Retinal pigment epithelial cell (primary cell): ENCODE data around the gene KRT74.

ENCODE experiments used
- DNase-seq: peaks from one replicate; pipeline ENCODE4 v3.0.0-alpha.2; 2010; ENCODE audit warnings: low read depth
- H3K4me3 ChIP-seq: 2 replicates; pipeline ENCODE4 v1.5.1; 2011; ENCODE audit warnings: mild to moderate bottlenecking, low read length, control low read depth, moderate library complexity
- CTCF ChIP-seq: conservative IDR thresholded peaks from 2 replicates; pipeline ENCODE4 v1.5.1; 2011; ENCODE audit warnings: low read depth, low read length, control low read depth, inconsistent platforms

The KRT74 gene

GRCh38 chr12:52522346-52523011, 51.2 kb downstream of the KRT74 start:
- TF ChIP-seq CTCF, result no peak
- H3K4me3 ChIP-seq, result no peak overlapping the region

GRCh38 chr12:52521568-52522266, 51.9 kb downstream of the KRT74 start:
- no peak for TF ChIP-seq CTCF
- DNase-seq, result no peak
- no peak overlapping the region for H3K4me3 ChIP-seq

More at GRCh38 chr12:52522346-52523011, 51.2 kb downstream of the KRT74 start:
- DNase-seq, result no peak

GRCh38 chr12:52521175-52521567, 52.5 kb downstream of the KRT74 start:
- H3K4me3 ChIP-seq, result no peak overlapping the region
- TF ChIP-seq CTCF, result no peak
- no peak for DNase-seq

- no peak within 1 kb of the TSS for H3K4me3 ChIP-seq
- no peak for DNase-seq
Measured at GRCh38 chr12:52519826-52520662, 53.6 kb downstream of the KRT74 start, which contains the start of gene KRT5. Gene KRT5 (minus strand): TSS chr12:52520394. CDS start chr12:52520296, 98 bp downstream.

GRCh38 chr12:52519387-52519703, 54.3 kb downstream of the KRT74 start:
- H3K4me3 ChIP-seq, result no peak overlapping the region
- TF ChIP-seq CTCF, result no peak
- no peak for DNase-seq

More at GRCh38 chr12:52519826-52520662, 53.6 kb downstream of the KRT74 start, which contains the start of gene KRT5:
- no peak for TF ChIP-seq CTCF

GRCh38 chr12:52518574-52519386, 54.9 kb downstream of the KRT74 start:
- no peak for TF ChIP-seq CTCF
- no peak overlapping the region for H3K4me3 ChIP-seq
- no peak for DNase-seq
